GM12878 (cell line): ENCODE data around the gene SCG3. TPM values are rescaled to one million over a fixed set of nuclear protein-coding genes. Genes with fewer than 3 reads are reported as not detected.

Experiments
- ATAC-seq: fragments of 200-7000 bp; cut with Tn5 transposase; 3 replicates; pipeline ENCODE4 v1.9.1; 2020; ENCODE audit warnings: mild to moderate bottlenecking, moderate library complexity
- BruUV-seq: library from RNA; stranded (reverse); fragments of 400-500 nt; replicated peaks from 2 replicates; lab custom pipeline; 2021; lab: Mats Ljungman, UMichigan
- CTCF ChIA-PET: fragments of 300-600 bp; sonication (Branson Sonifier 250); formaldehyde crosslinking; extraction: SDS; loops from one replicate; lab custom pipeline; 2021; ENCODE audit warnings: inconsistent platforms; lab: Yijun Ruan, JAX
- POLR2A ChIA-PET: fragments of 350-600 bp; formaldehyde crosslinking; extraction: SDS; loops from one replicate; lab custom pipeline; 2021; ENCODE audit warnings: inconsistent platforms; lab: Charles Lee
- RAD21 ChIA-PET: fragments of 300-600 bp; sonication (Branson Sonifier 250); formaldehyde crosslinking; loops from one replicate; lab custom pipeline; 2023; ENCODE audit warnings: antibody characterized with exemption; ENCODE audit not compliant: unreplicated experiment; lab: Charles Lee
- SMC1A ChIA-PET: fragments of 300-600 bp; sonication (Branson Sonifier 250); formaldehyde crosslinking; loops from one replicate; lab custom pipeline; 2023; ENCODE audit not compliant: unreplicated experiment, uncharacterized antibody; lab: Charles Lee
- DNase-seq: peaks from one replicate; pipeline ENCODE4 v3.0.0-alpha.2; 2011; ENCODE audit warnings: low read depth, low spot score
- FAIRE-seq: peaks from 3 replicates; lab custom pipeline; 2011; peaks lifted over from hg19 to GRCh38; lab: Jason Lieb, UNC
- H2AFZ ChIP-seq: 2 replicates; pipeline ENCODE4 v1.6.0; 2011; ENCODE audit warnings: low read depth, low read length, control low read depth; ENCODE audit not compliant: control insufficient read depth
- H3K27ac ChIP-seq: 2 replicates; pipeline ENCODE4 v1.5.1; 2011; ENCODE audit warnings: control low read depth; ENCODE audit not compliant: control insufficient read depth, insufficient read depth
- H3K27me3 ChIP-seq, 2 experiments: replicated peaks in 1 of 2; 2 replicates each; pipeline versions ENCODE4 v1.6.0 to v1.6.1; 2011; ENCODE audit warnings: low read length in 1 of 2; ENCODE audit not compliant: control insufficient read depth in 2 of 2, insufficient read depth in 2 of 2
- H3K36me3 ChIP-seq, 2 experiments: 2 replicates each; pipeline ENCODE4 v1.5.1; 2011; ENCODE audit warnings: low read length in 1 of 2; ENCODE audit not compliant: control insufficient read depth in 2 of 2, insufficient read depth in 2 of 2
- H3K4me1 ChIP-seq: 2 replicates; pipeline ENCODE4 v1.6.1; 2011; ENCODE audit warnings: mild to moderate bottlenecking, low read length, moderate library complexity, mixed read lengths; ENCODE audit not compliant: control insufficient read depth, insufficient read depth
- H3K4me2 ChIP-seq: 2 replicates; pipeline ENCODE4 v1.6.0; 2011; ENCODE audit warnings: control low read depth; ENCODE audit not compliant: control insufficient read depth, insufficient read depth
- H3K4me3 ChIP-seq: fragments of 200-600 bp; sonication (generic); 2 replicates; pipeline ENCODE4 v1.5.1; 2016
- H3K79me2 ChIP-seq: 2 replicates; pipeline ENCODE4 v1.6.0; 2011; ENCODE audit warnings: low read length; ENCODE audit not compliant: control insufficient read depth, insufficient read depth
- H3K9ac ChIP-seq: 2 replicates; pipeline ENCODE4 v1.8.0; 2011; ENCODE audit warnings: low read length, control low read depth, mixed read lengths; ENCODE audit not compliant: control insufficient read depth, insufficient read depth
- H3K9me3 ChIP-seq: replicated peaks from 3 replicates; pipeline ENCODE4 v1.5.1; 2011; ENCODE audit warnings: mild to moderate bottlenecking, low read length; ENCODE audit not compliant: control insufficient read depth, insufficient read depth
- H4K20me1 ChIP-seq: 2 replicates; pipeline ENCODE4 v1.6.0; 2011; ENCODE audit not compliant: control insufficient read depth, insufficient read depth
- BACH1 ChIP-seq: fragments of 450-650 bp; IDR thresholded peaks from 2 replicates; pipeline ENCODE4 v1.6.1; 2017; ENCODE audit warnings: mild to moderate bottlenecking, borderline replicate concordance
- RAD21 ChIP-seq: IDR thresholded peaks from 2 replicates; pipeline ENCODE4 v1.6.1; 2011; ENCODE audit warnings: mild to moderate bottlenecking, low read depth, low read length, moderate library complexity; ENCODE audit not compliant: insufficient read depth
- SMC3 ChIP-seq: IDR thresholded peaks from 2 replicates; pipeline ENCODE4 v1.6.1; 2011; ENCODE audit warnings: low read length, improper control_type of control experiment, borderline replicate concordance
- WGBS: methylation state at CpG from one replicate; pipeline ENCODE4 v1.1.6; 2016; ENCODE audit warnings: low lambda C conversion rate; ENCODE audit not compliant: insufficient replicate concordance, insufficient coverage; ENCODE audit errors: missing lambda C conversion rate; 5-methylcytosine and 5-hydroxymethylcytosine counted together
- in situ Hi-C: fragments of 300-500 bp; cut with MboI; formaldehyde crosslinking; loops from 9 replicates; pipeline ENCODE4 v1.14.3; 2018; ENCODE audit warnings: mixed read lengths
- intact Hi-C: fragments of 100-400 bp; cut with micrococcal nuclease; formaldehyde crosslinking; loops from one replicate; pipeline ENCODE4 v1.14.2; 2022; ENCODE audit not compliant: unreplicated experiment
- polyA plus RNA-seq, 11 experiments: library from polyadenylated mRNA; depleted of rRNA in 4 of 11; unstranded in 6 of 11; stranded (reverse) in 5 of 11; fragments of >200 nt; fragmentation: Nextera tagmentation in 4 of 11; fragmentation: Illumina TruSeq in 1 of 11; extraction: Ambion mirVana in 4 of 11; extraction: Trizol in 1 of 11; gene quantifications; 1 replicate in 1 of 11; 2 replicates in 10 of 11; pipeline versions ENCODE4 v1.2.1 to v1.2.3, GENCODE V29; 2011 to 2016; ENCODE audit warnings: inconsistent platforms in 2 of 11, missing spikeins in 2 of 11, low read depth in 1 of 11
- total RNA-seq, 4 experiments: library from RNA; depleted of rRNA in 3 of 4; stranded (reverse); fragments of >200 nt in 3 of 4; fragmentation: Illumina TruSeq in 1 of 4; extraction: Trizol in 1 of 4; gene quantifications; 2 replicates each; pipeline versions ENCODE4 v1.2.1 to v1.2.3, GENCODE V29; 2013 to 2021
- TF ChIP-seq, protein P1 (sequence below), 3 experiments: IDR thresholded peaks in 2 of 3; conservative IDR thresholded peaks in 1 of 3; 2 replicates each; pipeline ENCODE4 v1.5.1; 2011; ENCODE audit warnings: low read depth in 3 of 3, low read length in 3 of 3, mild to moderate bottlenecking in 3 of 3, control low read depth in 2 of 3, moderate library complexity in 2 of 3, inconsistent platforms in 1 of 3, mixed read lengths in 1 of 3; ENCODE audit not compliant: control insufficient read depth in 2 of 3, insufficient read depth in 1 of 3; ENCODE audit errors: extremely low read depth in 1 of 3
- TF ChIP-seq, protein P2 (sequence below): IDR thresholded peaks from 2 replicates; pipeline ENCODE4 v1.6.1; 2011; ENCODE audit warnings: low read depth, mild to moderate bottlenecking, low read length, moderate library complexity, borderline replicate concordance; ENCODE audit errors: extremely low read depth

The SCG3 gene
- total and polyA plus RNA-seq, 10 of the 15 experiments (the other 5 are each of a cell fraction or from before 2014, with no cell fraction given): 0.03 to 0.15 (median 0.04) TPM; not detected in 7

DNA sequence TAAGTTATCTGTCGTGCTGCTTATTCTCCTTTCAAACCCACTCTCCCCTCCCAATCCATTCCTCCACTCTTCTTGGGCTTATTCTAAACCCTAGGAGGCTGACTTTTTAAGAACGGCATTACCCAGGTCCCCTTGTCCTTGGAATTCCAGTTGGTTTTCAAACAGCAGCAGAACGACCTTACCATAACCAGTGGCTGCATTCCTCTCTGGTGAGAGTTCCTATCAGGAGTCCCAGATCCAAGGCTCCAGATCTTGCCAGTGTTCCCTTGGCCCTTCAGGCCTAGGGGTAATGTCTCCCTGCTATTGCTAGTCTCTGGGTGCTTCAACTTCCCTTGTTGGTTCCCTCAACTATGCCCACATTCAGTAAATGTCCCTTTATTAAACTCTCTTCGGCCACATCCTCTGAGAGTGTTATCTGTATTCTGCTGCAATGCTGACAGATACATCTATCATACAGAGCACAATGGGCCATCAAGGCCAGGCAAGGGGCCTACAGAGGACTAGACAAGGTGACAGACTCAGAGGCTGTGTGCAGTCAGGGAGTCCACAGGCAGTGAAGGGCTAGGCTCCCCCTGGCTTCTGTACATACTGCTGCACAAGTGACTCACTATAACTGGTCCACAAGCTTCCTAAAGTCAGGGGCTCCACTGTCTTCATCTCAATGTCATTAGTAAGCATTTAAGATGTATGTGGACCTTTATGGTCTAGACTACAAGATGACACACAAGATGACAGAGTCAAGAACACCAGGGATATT is 46.0 kb downstream of the SCG3 start:
- FAIRE-seq (no peak), DNase-seq (no peak), ATAC-seq (peak; percentile 60)
- Histone ChIP-seq H3K27ac (no peak overlapping the region), H3K27me3 (no peaks in the 10 kb centered on the region), H3K4me1 (peaks cover 37% of the 10 kb centered on the region), H2AFZ (no peak overlapping the region), H3K79me2 (peaks cover 55% of the 10 kb centered on the region), H3K9ac (no peak overlapping the region), H3K36me3 (peaks cover 0 to 7% of the 10 kb centered on the region in 2 experiments; a peak in 2 of 4 replicates), H3K4me2 (peak overlapping the region; percentile 3), H4K20me1 (peaks cover 3% of the 10 kb centered on the region; the same call in 1 of the 2 replicates), H3K4me3 (no peak overlapping the region), H3K9me3 (no peaks in the 10 kb centered on the region)
- intact Hi-C loops (no loop called here), in situ Hi-C loops (no loop called here)
- BruUV-seq: no TSS peak
- TF ChIP-seq, protein P1, sequence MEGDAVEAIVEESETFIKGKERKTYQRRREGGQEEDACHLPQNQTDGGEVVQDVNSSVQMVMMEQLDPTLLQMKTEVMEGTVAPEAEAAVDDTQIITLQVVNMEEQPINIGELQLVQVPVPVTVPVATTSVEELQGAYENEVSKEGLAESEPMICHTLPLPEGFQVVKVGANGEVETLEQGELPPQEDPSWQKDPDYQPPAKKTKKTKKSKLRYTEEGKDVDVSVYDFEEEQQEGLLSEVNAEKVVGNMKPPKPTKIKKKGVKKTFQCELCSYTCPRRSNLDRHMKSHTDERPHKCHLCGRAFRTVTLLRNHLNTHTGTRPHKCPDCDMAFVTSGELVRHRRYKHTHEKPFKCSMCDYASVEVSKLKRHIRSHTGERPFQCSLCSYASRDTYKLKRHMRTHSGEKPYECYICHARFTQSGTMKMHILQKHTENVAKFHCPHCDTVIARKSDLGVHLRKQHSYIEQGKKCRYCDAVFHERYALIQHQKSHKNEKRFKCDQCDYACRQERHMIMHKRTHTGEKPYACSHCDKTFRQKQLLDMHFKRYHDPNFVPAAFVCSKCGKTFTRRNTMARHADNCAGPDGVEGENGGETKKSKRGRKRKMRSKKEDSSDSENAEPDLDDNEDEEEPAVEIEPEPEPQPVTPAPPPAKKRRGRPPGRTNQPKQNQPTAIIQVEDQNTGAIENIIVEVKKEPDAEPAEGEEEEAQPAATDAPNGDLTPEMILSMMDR (IDR thresholded peaks at IDR 0.05 in 2 of 3, conservative IDR thresholded peaks at IDR 0.05 in 1 of 3; ENCODE audit: control insufficient read depth in 2 of 3, extremely low read depth in 1 of 3, insufficient read depth in 1 of 3, low read depth in 3 of 3, low read length in 3 of 3): peak; percentile 18 to 42 (median 42); a peak in 3 of 6 replicates
- TF ChIP-seq RAD21 (0 out of 2 replicates have a peak, but pooled peaks have one; percentile 2), BACH1 (no peak), SMC3 (no peak)
- TF ChIP-seq, protein P2, sequence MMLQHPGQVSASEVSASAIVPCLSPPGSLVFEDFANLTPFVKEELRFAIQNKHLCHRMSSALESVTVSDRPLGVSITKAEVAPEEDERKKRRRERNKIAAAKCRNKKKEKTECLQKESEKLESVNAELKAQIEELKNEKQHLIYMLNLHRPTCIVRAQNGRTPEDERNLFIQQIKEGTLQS: no peak
- POLR2A ChIA-PET: interaction anchor here (0.6 to 2.5 kb wide), 2 partner anchors 9 to 525 kb away, joined by 3 to 9 read pairs; no protein-coding TSS in a partner anchor
- SMC1A ChIA-PET: interaction anchor here (1.4 to 1.8 kb wide), 3 partner anchors 7 to 40 kb away, joined by 3 to 9 read pairs (median 6); no protein-coding TSS in a partner anchor
- CTCF ChIA-PET: interaction anchor here (1.0 to 3.2 kb wide), 7 partner anchors 9 to 77 kb away, joined by 3 to 15 read pairs (median 4); no protein-coding TSS in a partner anchor
- RAD21 ChIA-PET: interaction anchor here (4.4 kb wide), 1 partner anchor 11 kb away, joined by 27 read pairs; the partner anchor contains the start of gene LYSMD2
- 92% methylated on average over 4 of the region's 4 CpGs for WGBS
